Smooth muscle cell of the umbilical artery (primary cell): ENCODE measurements around the gene VPS72. TPM values are rescaled to one million over a fixed set of nuclear protein-coding genes. Genes with fewer than 3 reads are reported as not detected.

Experiments used
- total RNA-seq: library from RNA; depleted of rRNA; stranded (reverse); fragments of >200 nt; gene quantifications from 2 replicates; pipeline ENCODE4 v1.2.3, GENCODE V29; 2014

VPS72 gene, protein sequence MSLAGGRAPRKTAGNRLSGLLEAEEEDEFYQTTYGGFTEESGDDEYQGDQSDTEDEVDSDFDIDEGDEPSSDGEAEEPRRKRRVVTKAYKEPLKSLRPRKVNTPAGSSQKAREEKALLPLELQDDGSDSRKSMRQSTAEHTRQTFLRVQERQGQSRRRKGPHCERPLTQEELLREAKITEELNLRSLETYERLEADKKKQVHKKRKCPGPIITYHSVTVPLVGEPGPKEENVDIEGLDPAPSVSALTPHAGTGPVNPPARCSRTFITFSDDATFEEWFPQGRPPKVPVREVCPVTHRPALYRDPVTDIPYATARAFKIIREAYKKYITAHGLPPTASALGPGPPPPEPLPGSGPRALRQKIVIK
- total RNA-seq: 33.9 and 34.0 TPM in 2 replicates

DNA sequence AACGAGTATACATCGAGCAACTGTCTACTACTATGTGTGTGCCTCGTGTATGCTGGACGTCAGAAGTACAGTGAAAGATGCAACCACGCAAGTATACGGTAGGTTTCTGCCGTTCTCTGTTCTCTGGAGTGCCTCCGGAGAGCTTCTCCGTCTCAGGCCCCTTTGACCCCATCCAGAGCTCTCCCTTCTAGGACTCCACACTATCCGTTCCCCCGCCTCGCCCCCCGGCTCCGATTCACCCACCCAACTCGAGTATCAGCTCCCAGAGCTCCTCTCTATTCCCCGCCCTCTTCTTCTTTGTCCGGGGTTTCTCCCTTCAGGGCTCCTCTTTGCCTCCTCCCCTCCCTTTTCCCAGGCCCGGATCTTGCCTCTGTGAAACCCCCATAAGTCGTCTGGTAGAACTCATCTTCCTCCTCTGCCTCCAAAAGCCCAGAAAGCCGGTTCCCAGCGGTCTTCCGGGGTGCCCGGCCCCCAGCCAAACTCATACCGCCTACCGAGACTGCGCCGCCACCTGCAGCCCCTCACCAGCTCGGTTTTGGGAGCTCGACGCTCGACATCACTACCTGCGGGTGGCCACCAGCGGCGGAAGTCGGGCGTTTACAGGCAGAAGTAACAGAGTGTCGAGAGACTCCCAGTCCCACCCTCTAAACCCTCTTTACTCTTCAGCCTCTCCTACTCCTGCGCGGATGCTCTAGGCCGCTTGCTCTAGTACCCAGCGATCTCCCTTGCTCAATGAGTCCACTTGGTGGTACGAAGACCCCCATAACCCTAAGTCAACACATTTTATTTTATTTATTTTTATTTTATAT lies at the start of gene VPS72:
Gene VPS72, minus strand, starts transcription at position 561 of the 809 bp plus-strand sequence. Its CDS starts 76 bp downstream, at position 485.

DNA sequence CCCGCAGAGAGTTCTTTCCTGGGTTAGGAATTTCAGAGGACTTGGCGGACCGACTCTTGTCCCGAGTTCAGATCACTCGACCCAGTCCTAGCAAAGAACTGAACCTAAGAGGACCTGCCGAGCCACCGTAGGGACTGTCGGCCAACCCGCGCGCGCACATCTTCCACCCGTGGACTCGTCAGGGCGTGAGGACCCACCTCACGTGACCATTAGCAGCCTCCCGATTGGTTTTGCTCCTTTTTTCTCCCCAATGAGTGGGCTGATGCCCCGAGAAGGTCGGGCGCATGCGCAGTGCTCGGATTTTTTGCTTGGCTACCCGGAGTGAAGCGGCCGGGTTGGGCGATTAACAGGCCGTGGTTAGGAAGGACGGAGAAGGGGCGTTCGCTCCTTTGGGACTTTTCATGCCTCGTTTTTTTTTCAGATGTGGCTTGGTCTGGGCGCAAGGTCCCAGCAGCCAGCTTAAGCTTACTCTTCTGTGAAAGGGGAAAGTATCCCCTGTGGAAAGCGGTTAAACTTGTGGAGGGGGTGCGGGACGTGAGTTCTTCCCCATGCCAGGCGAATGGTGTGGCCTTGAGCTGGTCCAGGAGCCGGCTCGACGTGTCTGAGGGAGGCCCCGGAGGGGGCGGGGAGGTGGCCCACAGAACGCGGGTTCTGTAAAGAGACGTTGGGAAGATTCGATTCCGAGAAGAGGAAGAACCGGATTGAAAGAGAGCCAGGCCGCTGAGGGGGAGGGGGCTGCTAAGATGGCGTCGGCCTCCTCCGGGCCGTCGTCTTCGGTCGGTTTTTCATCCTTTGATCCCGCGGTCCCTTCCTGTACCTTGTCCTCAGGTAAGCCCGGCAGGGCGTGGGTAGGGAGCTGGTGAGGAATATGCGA lies 8.5 kb upstream of the VPS72 start, which contains the start of gene PIP5K1A:
Gene PIP5K1A, plus strand, starts transcription at position 299 of the 874 bp plus-strand sequence. Its CDS starts 445 bp downstream, at position 744.

DNA sequence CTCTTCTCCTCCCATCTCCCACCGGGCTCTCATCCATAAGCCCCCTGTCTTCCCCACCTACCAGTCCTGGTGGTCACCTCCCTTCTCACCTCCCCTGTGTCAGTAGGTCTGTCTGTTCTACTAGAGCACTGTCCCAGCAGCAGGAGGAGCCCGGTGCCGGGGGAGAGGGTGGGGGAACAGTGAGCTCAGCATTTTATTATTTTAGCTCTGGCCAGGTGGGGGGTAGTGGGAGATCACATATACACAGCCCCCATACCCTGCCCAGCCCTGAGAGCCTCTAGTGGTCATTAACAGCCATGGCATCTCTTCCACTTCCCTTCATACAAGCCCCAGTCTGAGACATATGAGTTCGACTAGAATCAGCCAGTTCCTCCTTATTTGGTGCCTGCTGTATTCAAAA lies 14.1 kb downstream of the VPS72 start, which contains the start of gene TMOD4:
Gene TMOD4, minus strand, starts transcription at position 119 of the 400 bp plus-strand sequence. CDS start 1,106 bp downstream, outside the sequence.

DNA sequence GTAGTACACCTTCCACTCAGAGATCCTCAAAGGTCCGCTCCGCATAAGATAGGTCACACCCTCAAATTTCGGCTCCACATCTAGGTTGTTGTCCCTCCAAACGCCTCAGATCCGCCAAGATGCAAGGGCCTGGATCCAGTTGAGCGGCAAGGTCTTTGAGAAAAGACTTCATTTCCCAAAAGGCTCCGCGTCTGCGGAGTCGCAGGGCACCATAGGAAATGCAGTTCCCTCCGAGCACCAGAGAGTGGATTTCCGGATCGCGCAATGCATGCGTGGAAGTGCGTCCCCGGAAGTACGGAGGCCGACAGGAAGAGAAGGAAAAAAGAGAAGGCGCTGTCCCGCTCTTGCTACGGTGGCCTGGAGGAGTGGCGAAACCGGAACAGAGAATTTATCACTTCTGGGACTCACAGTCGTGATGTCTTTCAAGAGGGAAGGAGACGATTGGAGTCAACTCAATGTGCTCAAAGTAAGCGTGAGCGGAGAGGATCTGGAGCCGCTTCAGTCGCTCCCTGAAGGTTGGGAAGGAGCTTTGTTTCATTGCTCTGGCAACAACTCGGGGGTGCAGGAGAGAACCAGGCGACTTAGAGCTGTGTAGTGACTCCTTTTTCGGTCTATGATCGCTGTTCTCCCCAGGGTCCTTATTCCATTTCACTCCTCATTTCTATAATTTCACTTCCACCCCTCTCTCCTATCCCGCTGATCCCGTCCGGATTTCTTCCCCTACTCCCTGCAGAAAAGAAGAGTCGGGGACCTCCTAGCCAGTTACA lies 24.1 kb downstream of the VPS72 start, which contains the start of the genes LYSMD1 and SCNM1:
Gene LYSMD1, minus strand, starts transcription at position 165 of the 767 bp plus-strand sequence. CDS start 644 bp downstream, outside the sequence.
Gene SCNM1, plus strand, starts transcription at position 407 of the 767 bp plus-strand sequence. Its CDS starts 9 bp downstream, at position 416.

DNA sequence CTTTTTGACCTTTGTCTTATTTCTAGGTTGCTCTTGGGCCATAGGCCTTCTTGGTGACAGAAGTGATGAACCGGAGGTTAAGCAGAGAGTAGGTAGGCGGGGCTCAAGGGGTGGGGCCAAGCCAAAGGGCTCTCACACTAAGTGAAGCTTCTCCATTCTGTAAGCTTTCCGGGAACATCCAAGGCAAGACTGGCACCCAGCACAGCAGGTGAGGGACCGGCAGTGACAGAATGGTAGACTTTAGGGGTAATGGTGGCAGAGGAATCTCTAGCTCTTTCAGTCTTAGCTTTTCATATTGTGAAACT lies 33.5 kb downstream of the VPS72 start, which contains the start of gene TNFAIP8L2:
Gene TNFAIP8L2, plus strand, starts transcription at position 135 of the 305 bp plus-strand sequence. CDS start 2,049 bp downstream, outside the sequence.

DNA sequence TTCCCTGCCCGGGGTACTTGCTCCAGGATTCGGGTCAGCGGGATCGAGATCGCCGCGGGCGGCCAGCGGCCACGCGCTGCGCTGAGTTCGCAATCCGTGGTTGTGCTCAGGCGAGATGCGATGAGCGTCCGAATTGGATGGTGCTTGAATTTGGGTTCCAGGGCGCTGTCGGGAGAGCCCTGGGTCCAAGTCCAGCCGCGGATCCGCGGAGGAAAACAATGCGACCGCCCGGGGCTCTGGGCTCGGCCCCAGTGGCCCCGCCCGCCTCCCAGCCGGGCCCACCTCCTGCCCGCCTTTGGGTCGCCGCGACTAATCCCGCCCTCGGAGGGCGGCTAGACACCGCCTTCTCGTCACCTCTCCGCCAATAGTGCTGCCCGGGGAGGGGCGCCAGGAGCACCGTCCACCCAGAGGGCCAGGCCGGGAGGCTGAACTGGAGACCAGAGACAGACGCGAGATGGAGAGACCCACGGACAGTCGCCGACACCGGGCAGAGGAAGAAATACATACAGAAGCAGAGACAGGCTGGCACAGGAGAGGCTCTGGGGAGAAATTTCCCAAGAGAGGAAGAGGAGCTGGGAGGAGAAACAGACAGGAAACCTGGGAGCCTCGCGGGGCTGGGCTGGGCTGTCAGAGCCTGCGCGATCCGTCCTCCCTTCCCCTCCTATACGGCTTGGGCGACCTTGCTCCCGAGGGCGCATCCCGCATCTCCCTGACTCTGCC lies 43.4 kb downstream of the VPS72 start, which contains the start of gene SEMA6C:
Gene SEMA6C, minus strand, starts transcription at position 220 of the 720 bp plus-strand sequence. CDS start 4,010 bp downstream, outside the sequence.

Other genes with a start within 250 kb of the VPS72 start
- gene CERS2, start 215.4 kb downstream of the VPS72 start, total RNA-seq: 67.4 and 80.4 TPM in 2 replicates
- 0.05 TPM in 1 of 2 replicates, not detected in the other for gene ANXA9, start 207.9 kb downstream of the VPS72 start, total RNA-seq
- gene MINDY1, start 183.3 kb downstream of the VPS72 start, total RNA-seq: 4.5 and 8.2 TPM in 2 replicates
- 5.0 and 8.0 TPM in 2 replicates for gene PRUNE1, start 181.7 kb downstream of the VPS72 start, total RNA-seq
- 0.14 and 0.30 TPM in 2 replicates for gene BNIPL, start 153.6 kb downstream of the VPS72 start, total RNA-seq
- 1.2 and 1.5 TPM in 2 replicates for gene C1orf56, start 142.4 kb downstream of the VPS72 start, total RNA-seq
- 59.4 and 63.3 TPM in 2 replicates for gene CDC42SE1, start 130.6 kb downstream of the VPS72 start, total RNA-seq
- 12.5 and 16.1 TPM in 2 replicates for gene MLLT11, start 129.8 kb downstream of the VPS72 start, total RNA-seq
- gene GABPB2, start 119.4 kb downstream of the VPS72 start, total RNA-seq: 10.1 and 10.6 TPM in 2 replicates
- 0.89 and 1.7 TPM in 2 replicates for gene SEMA6C, start 43.6 kb downstream of the VPS72 start, total RNA-seq
- not detected in 2 replicates for gene TNFAIP8L2, start 33.5 kb downstream of the VPS72 start, total RNA-seq
- gene LYSMD1, start 24.3 kb downstream of the VPS72 start, total RNA-seq: 4.8 and 8.0 TPM in 2 replicates
- gene SCNM1, start 24.1 kb downstream of the VPS72 start, total RNA-seq: 16.2 and 20.5 TPM in 2 replicates
- gene TMOD4, start 14.2 kb downstream of the VPS72 start, total RNA-seq: not detected in 2 replicates
- gene PIP5K1A, start 8.4 kb upstream of the VPS72 start, total RNA-seq: 55.5 and 84.4 TPM in 2 replicates
- 201 and 226 TPM in 2 replicates for gene PSMD4, start 64.5 kb upstream of the VPS72 start, total RNA-seq
- 9.2 and 13.1 TPM in 2 replicates for gene ZNF687, start 92.1 kb upstream of the VPS72 start, total RNA-seq
- gene PI4KB, start 137.2 kb upstream of the VPS72 start, total RNA-seq: 54.3 and 63.2 TPM in 2 replicates
- gene RFX5, start 157.1 kb upstream of the VPS72 start, total RNA-seq: 47.5 and 53.5 TPM in 2 replicates
- gene SELENBP1, start 182.5 kb upstream of the VPS72 start, total RNA-seq: 11.2 and 14.6 TPM in 2 replicates
- gene PSMB4, start 209.4 kb upstream of the VPS72 start, total RNA-seq: 217 and 332 TPM in 2 replicates